Lower lobe of right lung (tissue), 2 donors: ENCODE results near the gene ATRIP. TPM values are rescaled to one million over a fixed set of nuclear protein-coding genes. Genes with fewer than 3 reads are reported as not detected.
A peak's percentile ranks its signal among the peaks of the same experiment; 100 is the strongest.
"Not testable (repeated sequence)": the region's sequence is repeated elsewhere in the genome, so short reads cannot be mapped to it uniquely, and the experiment has no call there.

ENCODE experiments used
- ATAC-seq, 2 donors: fragments of 200-7000 bp; cut with Tn5 transposase; one replicate each; pipeline ENCODE4 v1.9.1; 2020 to 2022; ENCODE audit warnings: mild to moderate bottlenecking in 2 of 2, moderate library complexity in 2 of 2
- DNase-seq: peaks from one replicate; pipeline ENCODE4 v3.0.0-alpha.2; 2020
- H3K27ac ChIP-seq: fragments of 200-600 bp; one replicate; pipeline ENCODE4 v1.8.0; 2022
- H3K27me3 ChIP-seq: fragments of 200-600 bp; one replicate; pipeline ENCODE4 v1.8.0; 2022; ENCODE audit warnings: low read depth
- H3K36me3 ChIP-seq: fragments of 200-600 bp; one replicate; pipeline ENCODE4 v1.8.0; 2022; ENCODE audit warnings: mild to moderate bottlenecking
- H3K4me1 ChIP-seq: fragments of 200-600 bp; one replicate; pipeline ENCODE4 v1.8.0; 2022
- H3K4me3 ChIP-seq: fragments of 200-600 bp; one replicate; pipeline ENCODE4 v1.8.0; 2022; ENCODE audit warnings: mild to moderate bottlenecking
- H3K9me3 ChIP-seq: fragments of 200-600 bp; one replicate; pipeline ENCODE4 v1.8.0; 2022
- intact Hi-C: fragments of 100-400 bp; cut with DNase I; formaldehyde crosslinking; loops from one replicate; pipeline ENCODE4 v1.11.0; 2022
- total RNA-seq: library from RNA; stranded (reverse); fragmentation: NEBNext Ultra II Directional; extraction: Animal tissue kit (Norgen Biotek cat#: 25700); gene quantifications from one replicate; pipeline ENCODE4 v1.2.1, GENCODE V29; 2021
- TF ChIP-seq, protein P1 (sequence below): fragments of 200-600 bp; IDR thresholded peaks from one replicate; pipeline ENCODE4 v1.8.0; 2022; ENCODE audit warnings: antibody characterized with exemption, mild to moderate bottlenecking
- donor health status: DM: no; HTN: yes; CAD: no; lungs with severe emphysema.

ATRIP gene
- total RNA-seq, 1 donor from 2014 or later = 5.9 TPM

DNA sequence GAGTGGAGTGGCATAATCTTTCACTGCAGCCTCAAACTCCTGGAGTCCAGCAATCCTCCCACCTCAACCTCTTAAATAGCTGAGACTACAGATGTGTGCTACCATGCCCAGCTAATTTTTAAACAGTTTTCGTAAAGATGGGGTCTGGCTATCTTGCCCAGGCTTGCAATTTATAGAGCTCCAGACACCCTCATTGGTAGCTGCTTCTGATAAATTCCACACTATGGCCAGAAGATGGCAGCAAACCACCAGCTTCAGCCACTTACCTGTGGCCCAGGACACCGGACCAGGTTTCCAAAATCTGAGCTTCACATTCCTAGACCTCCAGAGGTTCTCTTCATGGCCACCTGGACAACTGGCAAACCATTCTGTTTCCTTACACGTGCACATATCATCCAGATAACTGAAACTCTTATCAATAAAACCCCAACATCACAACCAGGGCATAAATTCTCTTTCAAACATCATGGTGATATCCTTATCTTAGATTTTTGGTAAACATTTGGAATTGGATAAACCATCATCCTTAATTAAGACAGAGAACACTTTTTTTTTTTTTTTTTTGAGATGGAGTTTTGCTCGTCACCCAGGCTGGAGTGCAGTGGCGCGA is 45.6 kb upstream of the ATRIP start:
- ATAC-seq = peak; percentile 65 to 78
- Histone ChIP-seq H3K4me1 (peaks cover 8% of the 10 kb centered on the region), H3K27me3 (no peaks in the 10 kb centered on the region), H3K27ac (peak overlapping the region; percentile 73), H3K9me3 (no peaks in the 10 kb centered on the region), H3K4me3 (no peak overlapping the region), H3K36me3 (peaks cover 15% of the 10 kb centered on the region)
- no peak for DNase-seq
- intact Hi-C loops = loop anchor here (5.0 kb wide), 1 partner anchor 36 kb away; no protein-coding TSS in a partner anchor
- TF ChIP-seq, protein P1, sequence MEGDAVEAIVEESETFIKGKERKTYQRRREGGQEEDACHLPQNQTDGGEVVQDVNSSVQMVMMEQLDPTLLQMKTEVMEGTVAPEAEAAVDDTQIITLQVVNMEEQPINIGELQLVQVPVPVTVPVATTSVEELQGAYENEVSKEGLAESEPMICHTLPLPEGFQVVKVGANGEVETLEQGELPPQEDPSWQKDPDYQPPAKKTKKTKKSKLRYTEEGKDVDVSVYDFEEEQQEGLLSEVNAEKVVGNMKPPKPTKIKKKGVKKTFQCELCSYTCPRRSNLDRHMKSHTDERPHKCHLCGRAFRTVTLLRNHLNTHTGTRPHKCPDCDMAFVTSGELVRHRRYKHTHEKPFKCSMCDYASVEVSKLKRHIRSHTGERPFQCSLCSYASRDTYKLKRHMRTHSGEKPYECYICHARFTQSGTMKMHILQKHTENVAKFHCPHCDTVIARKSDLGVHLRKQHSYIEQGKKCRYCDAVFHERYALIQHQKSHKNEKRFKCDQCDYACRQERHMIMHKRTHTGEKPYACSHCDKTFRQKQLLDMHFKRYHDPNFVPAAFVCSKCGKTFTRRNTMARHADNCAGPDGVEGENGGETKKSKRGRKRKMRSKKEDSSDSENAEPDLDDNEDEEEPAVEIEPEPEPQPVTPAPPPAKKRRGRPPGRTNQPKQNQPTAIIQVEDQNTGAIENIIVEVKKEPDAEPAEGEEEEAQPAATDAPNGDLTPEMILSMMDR = peak; percentile 86

DNA sequence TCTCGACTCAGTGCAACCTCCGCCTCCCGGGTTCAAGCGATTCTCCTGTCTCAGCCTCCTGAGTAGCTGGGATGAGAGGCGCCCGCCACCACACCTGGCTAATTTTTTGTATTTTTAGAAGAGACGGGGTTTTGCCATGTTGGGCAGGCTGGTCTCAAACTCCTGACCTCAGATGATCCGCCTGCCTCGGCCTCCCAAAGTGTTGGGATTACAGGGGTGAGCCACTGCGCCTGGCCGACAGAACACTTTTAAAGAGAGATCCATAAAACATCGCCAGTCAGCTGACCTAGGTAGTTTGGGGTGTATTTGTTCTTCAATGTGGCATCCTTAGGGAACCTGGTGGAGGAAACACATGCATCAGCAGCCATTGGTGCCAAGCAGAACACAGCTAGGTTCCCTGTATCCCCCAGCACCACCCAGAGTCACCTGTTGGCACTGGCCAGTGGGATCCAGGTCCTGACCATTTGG is 45.1 kb upstream of the ATRIP start:
- H3K27me3 ChIP-seq, H3K4me3 ChIP-seq, ATAC-seq, H3K9me3 ChIP-seq, H3K4me1 ChIP-seq: not testable (repeated sequence)
- intact Hi-C loops = loop anchor here (5.0 kb wide), 1 partner anchor 36 kb away; no protein-coding TSS in a partner anchor
- peaks cover 21% of the 10 kb centered on the region for H3K36me3 ChIP-seq
- peak; percentile 25 for DNase-seq
- H3K27ac ChIP-seq = peak overlapping the region; percentile 73

DNA sequence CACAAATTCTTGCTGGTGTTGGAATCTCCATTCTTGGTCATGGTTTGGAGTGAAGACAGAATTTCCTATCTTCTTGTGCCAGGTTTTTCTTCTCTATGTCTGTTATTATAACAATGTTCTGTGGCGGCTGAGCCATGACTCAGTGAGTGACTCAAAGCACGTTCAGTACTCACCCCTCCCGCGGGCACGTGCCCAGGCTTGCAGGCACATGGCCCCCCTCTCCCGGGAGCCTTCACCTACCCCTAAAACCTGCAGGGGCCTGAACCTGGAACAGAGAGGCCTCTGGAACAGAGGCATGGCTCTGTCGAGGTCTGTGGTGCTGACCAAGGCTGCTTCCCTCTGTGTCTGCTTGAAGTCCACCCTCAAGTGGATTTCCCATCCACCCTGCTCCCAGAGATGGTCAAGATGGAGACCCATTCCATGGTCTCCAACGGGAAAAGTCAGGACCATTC is 44.2 kb upstream of the ATRIP start:
- H3K27me3 ChIP-seq = no peaks in the 10 kb centered on the region
- H3K27ac ChIP-seq = peak overlapping the region; percentile 73
- no peaks in the 10 kb centered on the region for H3K9me3 ChIP-seq
- TF ChIP-seq, protein P1 = no peak
- DNase-seq (peak; percentile 64), ATAC-seq (peak; percentile 38 to 53)
- H3K4me1 ChIP-seq = peaks cover 8% of the 10 kb centered on the region
- peaks cover 29% of the 10 kb centered on the region for H3K36me3 ChIP-seq
- H3K4me3 ChIP-seq = no peak overlapping the region
- intact Hi-C loops = loop anchor here (5.0 kb wide), 1 partner anchor 35 kb away; no protein-coding TSS in a partner anchor

DNA sequence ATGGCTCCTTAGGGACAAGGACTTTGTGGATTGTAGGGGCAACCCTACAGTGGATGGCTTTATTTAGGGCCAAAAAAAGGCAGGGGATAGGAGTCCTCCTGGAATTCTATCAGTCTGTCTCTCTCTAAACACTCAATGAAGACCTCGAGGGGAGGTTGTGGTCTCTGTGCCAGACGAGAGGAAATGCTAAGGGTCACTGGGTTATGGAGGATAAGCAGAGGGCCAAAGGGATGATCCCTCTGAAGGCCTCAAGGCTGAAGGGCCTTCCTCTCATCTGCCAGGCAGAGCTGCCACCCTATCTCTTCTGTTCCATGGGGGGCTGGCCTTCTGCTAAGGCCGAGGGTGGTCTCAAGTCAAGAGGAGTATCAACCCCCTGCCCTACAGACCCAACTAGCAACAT is 43.6 kb upstream of the ATRIP start:
- H3K27ac ChIP-seq = peak overlapping the region; percentile 73
- intact Hi-C loops = loop anchor here (5.0 kb wide), 1 partner anchor 34 kb away; no protein-coding TSS in a partner anchor
- TF ChIP-seq, protein P1 = no peak
- no peak overlapping the region for H3K4me3 ChIP-seq
- no peak for ATAC-seq
- peaks cover 8% of the 10 kb centered on the region for H3K4me1 ChIP-seq
- H3K36me3 ChIP-seq = peaks cover 35% of the 10 kb centered on the region
- no peaks in the 10 kb centered on the region for H3K9me3 ChIP-seq
- no peak for DNase-seq
- H3K27me3 ChIP-seq = no peaks in the 10 kb centered on the region

DNA sequence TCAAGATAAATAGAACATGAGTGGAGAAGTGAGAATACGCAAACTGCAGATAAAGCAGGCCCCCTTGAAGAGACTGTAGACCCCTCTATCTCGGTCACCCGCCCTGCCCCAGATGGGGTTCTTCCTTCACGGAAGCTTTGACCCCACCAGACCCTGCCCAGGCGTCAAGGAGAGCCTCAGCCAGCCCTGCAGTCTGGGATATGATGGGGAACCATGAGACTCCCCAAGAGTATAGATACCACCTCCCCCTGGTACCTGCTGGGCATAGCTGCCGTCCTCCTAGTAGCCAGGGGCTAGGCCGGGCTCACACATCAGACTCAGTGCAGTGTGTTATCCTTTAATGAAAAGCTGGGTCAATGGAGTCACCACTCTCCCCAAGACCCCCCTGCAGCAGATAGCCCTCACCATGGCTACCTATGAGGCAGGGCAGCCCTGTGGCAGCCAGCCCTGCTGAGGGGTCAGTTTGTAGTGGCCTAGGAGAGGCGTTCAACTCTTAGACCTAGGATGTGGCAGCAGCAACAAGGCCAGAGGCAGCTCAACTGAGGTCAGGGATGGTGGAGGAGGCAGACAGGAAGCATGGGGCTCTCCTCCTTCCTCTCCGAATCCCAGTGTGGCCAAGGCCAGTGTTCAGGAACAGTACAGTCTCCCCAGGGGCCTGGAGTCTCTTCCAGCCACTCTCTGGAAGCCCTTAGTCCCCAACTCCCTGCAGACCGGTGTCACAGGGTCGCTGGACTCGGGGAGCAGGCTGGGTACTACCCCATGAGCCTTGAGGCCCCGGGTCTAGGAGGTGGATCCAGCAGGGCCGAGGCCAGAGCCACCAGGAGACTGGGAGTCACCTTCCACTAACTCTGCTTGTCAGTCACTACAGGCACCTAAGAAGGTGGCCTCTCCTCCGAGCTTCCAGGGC is 42.8 kb upstream of the ATRIP start:
- no peak overlapping the region for H3K27ac ChIP-seq
- ATAC-seq = no peak
- no peak overlapping the region for H3K4me3 ChIP-seq
- intact Hi-C loops = loop anchor here (5.0 kb wide), 1 partner anchor 34 kb away; no protein-coding TSS in a partner anchor
- DNase-seq = peak; percentile 36
- H3K9me3 ChIP-seq = no peaks in the 10 kb centered on the region
- no peaks in the 10 kb centered on the region for H3K27me3 ChIP-seq
- peaks cover 44% of the 10 kb centered on the region for H3K36me3 ChIP-seq
- TF ChIP-seq, protein P1 = no peak
- peaks cover 8% of the 10 kb centered on the region for H3K4me1 ChIP-seq
